ENCODE measurements around the gene LHX2. TPM values are rescaled to one million over a fixed set of nuclear protein-coding genes. Genes with fewer than 3 reads are reported as not detected.

The LHX2 gene
- total RNA-seq, 4 donors from 2014 or later: not detected

DNA sequence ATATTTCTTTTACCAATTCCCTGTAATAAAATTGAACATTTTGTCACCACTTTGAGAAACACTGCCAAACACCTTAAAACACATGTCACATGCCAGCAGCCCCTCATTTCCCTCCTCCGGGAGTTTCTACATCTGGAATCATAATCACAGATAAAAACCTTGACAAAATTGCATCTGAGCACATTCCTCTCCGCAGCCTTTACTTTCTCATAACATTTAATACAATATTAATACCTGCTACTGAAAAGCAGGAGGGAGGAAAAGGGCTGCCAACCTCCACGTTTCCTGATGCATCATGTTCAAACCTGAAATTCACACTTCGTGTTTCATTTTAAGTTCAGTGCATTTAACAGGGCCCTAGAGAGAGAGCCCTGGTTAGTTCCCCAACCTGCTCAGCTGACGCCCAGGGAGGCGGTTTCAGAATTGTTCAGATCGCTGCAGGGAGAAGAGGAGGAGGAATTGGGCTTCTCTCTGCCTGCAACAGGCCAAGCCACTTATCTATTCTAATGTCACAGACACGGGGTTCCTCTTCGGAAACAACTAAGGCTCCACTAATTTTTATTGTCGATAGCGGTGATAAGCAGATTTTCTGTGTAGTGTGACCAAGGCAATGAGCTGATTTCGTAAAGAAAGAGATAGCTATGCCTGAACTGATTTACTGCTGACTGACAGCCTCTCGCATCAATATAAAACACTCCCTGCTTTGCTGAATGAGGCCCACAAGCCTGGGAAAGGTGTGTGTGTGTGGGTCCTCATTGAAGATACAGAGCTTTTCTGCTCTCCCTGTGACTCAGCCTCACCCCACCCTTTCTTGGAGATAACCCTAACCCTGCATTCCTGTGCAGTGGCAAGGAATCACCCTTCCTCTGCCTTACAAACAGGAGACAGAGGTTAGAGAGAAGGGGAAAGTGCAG, 4.9 kb upstream of the LHX2 start:
- TF ChIP-seq, protein P1, sequence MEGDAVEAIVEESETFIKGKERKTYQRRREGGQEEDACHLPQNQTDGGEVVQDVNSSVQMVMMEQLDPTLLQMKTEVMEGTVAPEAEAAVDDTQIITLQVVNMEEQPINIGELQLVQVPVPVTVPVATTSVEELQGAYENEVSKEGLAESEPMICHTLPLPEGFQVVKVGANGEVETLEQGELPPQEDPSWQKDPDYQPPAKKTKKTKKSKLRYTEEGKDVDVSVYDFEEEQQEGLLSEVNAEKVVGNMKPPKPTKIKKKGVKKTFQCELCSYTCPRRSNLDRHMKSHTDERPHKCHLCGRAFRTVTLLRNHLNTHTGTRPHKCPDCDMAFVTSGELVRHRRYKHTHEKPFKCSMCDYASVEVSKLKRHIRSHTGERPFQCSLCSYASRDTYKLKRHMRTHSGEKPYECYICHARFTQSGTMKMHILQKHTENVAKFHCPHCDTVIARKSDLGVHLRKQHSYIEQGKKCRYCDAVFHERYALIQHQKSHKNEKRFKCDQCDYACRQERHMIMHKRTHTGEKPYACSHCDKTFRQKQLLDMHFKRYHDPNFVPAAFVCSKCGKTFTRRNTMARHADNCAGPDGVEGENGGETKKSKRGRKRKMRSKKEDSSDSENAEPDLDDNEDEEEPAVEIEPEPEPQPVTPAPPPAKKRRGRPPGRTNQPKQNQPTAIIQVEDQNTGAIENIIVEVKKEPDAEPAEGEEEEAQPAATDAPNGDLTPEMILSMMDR (IDR thresholded peaks at IDR 0.05; ENCODE audit: low read depth): no peak

DNA sequence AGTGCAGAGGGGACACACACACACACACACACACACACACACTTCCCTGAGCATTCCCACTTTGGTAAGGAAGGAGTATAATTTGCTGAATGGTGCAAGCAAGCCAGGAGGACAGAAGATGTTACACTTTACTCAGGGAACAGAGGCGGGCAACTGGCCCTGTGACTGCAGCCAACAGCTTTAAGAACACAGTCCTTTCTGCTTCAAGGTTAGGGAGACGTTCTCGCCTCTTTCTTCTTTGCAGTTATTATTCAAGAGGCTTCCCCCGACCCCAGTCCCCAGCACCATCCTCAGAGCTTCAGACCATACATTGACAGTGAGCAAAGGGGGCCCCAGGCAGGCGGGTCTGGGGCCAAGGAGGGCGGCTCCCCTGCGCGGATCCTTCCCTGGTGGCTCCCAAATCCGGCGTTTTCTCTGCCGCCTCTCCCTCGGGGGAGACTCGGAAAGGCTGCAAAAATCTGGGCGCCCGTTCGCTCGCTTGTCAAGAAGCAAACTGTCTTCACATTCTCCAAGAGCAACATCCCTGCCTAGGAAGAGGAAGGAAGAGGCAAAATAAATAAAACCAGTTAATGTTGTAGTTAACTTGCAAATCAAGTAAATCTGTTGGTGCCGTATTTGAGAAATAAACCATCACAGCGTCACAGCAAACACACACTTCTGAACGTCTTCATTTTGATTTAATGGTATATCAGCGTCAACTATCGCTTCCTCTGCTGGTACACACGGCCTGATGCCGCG, 3.8 kb upstream of the LHX2 start:
- TF ChIP-seq, protein P1 (IDR thresholded peaks at IDR 0.05; ENCODE audit: low read depth): no peak

- TF ChIP-seq, protein P1 (IDR thresholded peaks at IDR 0.05; ENCODE audit: low read depth): no peak
Measured at GRCh38 chr9:124008303-124008693, 3.3 kb upstream of the LHX2 start.

- TF ChIP-seq, protein P1 (IDR thresholded peaks at IDR 0.05; ENCODE audit: low read depth): no peak
Measured at GRCh38 chr9:124008694-124009530, 2.7 kb upstream of the LHX2 start.

GRCh38 chr9:124009531-124010217, 1.9 kb upstream of the LHX2 start:
- TF ChIP-seq, protein P1 (IDR thresholded peaks at IDR 0.05; ENCODE audit: low read depth): no peak

GRCh38 chr9:124010303-124010664, 1.3 kb upstream of the LHX2 start:
- TF ChIP-seq, protein P1 (IDR thresholded peaks at IDR 0.05; ENCODE audit: low read depth): no peak

All from subcutaneous adipose tissue (tissue), 4 donors.